Epidermal melanocyte (primary cell): ENCODE results near the gene ABHD16B.

Experiments
- DNase-seq: peaks from one replicate; pipeline ENCODE4 v3.0.0; 2011; ENCODE audit warnings: low spot score; ENCODE audit not compliant: insufficient read length

Gene ABHD16B

GRCh38 chr20:63861365-63861934 is at the start of gene ABHD16B:
Gene ABHD16B (plus strand): TSS chr20:63861498. CDS start chr20:63861541, 43 bp downstream.
- DNase-seq: no peak

- no peak for DNase-seq
Measured at GRCh38 chr20:63814891-63815614, 46.2 kb upstream of the ABHD16B start.

GRCh38 chr20:63815615-63816253 is 45.6 kb upstream of the ABHD16B start:
- DNase-seq: no peak

GRCh38 chr20:63819224-63819921 is 41.9 kb upstream of the ABHD16B start:
- peak; percentile 40 for DNase-seq

GRCh38 chr20:63821811-63822210 is 39.5 kb upstream of the ABHD16B start:
- no peak for DNase-seq

DNA sequence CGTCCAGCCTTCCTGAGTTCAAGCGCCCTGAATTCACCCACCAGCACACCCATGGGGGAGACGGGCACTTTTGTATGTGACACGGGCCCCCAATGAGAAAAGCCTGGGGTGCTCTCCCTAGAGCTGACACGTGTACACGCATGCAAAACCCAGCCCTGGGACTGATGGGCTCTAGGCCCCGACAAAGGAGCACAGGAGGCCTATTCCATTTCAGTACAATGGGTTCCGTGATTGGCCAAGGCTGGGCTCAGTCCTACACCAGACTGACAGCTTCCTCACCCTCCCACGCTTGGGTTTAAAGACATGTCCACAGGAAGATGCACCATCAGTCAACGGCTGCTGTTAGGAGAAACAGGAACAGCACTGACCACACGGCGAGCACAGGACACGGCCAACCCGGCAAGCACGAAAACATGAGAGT is 39.0 kb upstream of the ABHD16B start:
- DNase-seq: no peak

GRCh38 chr20:63823691-63824311 is 37.5 kb upstream of the ABHD16B start:
- no peak for DNase-seq

GRCh38 chr20:63825331-63826118 is 35.8 kb upstream of the ABHD16B start:
- no peak for DNase-seq

DNA sequence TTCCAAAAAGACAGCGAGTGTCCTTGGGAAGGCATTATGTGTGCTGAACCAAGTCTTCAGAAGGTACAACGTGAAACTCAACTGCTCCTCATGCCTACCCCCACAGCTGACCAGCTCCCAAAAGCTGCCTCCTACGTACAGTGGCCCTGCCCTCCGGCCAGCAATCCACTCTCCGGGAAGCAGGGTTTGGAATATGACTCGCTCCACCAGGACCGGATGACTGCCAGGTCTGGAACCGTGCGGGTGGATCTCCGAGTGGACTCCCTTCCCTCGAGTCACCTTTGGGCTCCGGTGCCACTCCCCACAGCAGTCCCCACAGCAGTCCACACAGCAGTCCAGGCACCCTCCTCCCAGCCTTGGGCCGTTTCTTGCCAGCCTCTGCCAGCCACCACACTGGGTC is 34.5 kb upstream of the ABHD16B start:
- DNase-seq: no peak

GRCh38 chr20:63828124-63828523 is 33.2 kb upstream of the ABHD16B start:
- no peak for DNase-seq

DNA sequence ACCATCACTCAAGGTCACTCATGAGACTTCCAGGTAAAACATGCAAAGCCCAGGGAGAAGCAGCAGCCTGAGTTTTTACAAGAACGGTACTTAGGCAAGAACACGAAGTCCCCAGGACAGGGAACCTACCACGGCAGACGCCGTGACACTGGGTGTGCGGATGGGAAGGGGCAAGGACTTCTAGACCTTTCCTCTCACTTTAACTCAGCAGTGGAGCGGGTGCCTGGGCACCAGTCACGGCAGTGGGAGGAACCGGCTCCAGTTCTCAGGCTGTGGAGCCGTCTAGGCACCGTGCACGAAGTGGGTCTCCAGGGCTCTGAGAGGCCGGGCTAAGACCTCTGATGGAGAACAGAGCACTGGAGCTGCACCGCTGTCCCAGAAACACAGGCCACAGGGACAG is 32.8 kb upstream of the ABHD16B start:
- no peak for DNase-seq

GRCh38 chr20:63828951-63829350 is 32.3 kb upstream of the ABHD16B start:
- DNase-seq: no peak

DNA sequence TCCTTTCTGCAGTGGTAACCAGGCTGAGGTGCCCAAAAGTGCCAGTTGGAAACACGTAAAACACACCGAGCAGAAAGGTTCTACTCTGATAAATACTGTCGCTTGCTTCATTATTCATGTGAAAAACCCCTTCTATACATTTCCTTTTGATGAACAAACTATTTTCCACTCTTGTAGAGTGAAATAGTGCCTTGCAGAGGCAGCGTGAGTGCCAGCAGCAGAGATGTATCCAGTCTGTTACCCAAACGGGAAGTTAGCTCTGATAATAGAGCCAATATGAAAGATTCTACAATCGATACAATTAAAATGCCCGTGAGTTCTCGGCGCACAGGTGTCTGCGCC is 31.7 kb upstream of the ABHD16B start:
- no peak for DNase-seq

- DNase-seq: peak; percentile 53
Measured at GRCh38 chr20:63829945-63830835, 31.1 kb upstream of the ABHD16B start.

GRCh38 chr20:63830841-63831588 is 30.3 kb upstream of the ABHD16B start, which contains the start of gene ZBTB46:
Gene ZBTB46 (minus strand): TSS chr20:63831264. CDS start chr20:63790757, 40,507 bp downstream.
- peak; percentile 89 for DNase-seq

- no peak for DNase-seq
Measured at GRCh38 chr20:63831646-63831992, 29.7 kb upstream of the ABHD16B start.

DNA sequence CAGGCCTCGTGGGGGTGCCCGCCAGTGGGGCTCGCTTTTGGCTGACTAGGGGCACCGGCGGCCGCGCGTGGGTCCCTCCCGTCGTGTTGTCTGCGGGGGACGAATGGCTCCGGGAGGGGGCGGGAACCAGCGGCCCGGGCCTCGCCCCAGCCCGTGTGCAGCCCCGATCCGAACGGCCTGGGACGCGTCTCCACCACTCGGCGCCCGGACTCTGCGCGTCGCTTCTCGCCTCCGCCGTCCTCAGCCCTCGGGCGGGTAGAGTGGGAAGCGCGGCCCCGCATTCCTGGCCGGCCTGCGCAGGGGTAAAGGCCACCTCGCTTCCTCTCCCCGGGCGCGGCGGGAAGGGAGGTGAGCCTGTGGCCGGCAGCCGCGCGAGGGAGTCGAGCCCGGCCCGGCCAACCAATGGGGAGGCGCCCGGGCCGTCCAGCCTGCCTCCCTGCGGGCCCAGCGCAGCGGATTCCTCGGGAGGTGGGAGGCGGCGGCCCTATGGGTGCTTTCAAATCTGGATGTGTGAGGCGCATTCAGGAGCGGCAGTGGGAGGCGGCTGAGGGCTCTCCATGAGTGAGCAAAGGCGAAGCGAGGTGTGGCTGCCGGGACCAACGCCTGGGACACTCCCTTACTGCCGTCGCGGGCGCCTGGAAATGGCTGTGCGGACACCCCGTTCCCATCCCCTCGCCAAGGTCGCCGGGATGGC is 29.2 kb upstream of the ABHD16B start:
- DNase-seq: no peak

DNA sequence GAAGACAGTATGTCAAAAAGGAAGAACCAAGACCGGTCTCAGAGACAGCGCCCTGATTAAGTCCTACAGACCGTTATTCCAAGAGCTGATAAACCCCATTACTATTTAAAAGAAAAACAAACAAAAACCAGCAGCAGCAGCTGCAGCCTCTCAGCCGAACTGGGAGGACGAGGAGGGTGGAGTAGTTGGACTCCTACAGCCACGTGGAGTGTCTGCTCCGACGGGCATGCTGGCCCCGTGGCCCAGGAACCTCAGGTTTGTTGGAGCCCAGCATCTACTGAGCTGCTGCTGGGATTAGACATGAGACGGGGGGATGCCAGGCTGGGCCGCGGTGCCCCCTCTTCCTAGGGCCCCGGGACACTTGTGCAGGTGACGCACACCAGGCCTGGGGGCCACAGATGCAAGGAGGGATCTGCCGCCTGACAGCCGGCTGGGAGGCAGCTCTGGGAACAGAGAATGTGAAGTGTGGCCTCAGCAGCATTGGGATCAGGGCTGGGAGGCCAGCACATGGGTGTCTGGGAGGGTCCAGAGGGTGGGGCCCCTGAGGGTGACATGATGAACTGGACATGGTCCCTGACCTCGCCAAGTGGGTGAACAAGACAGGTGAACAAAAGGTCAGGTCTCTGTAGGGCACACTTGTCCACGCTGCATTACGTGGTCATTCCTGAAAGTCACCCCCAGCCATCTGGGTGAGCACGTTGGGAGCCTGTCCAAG is 27.4 kb upstream of the ABHD16B start:
- no peak for DNase-seq
